Measurements from ENCODE around the gene RAB12. TPM values are rescaled to one million over a fixed set of nuclear protein-coding genes. Genes with fewer than 3 reads are reported as not detected.

The RAB12 gene
- total and polyA plus RNA-seq, 2 of the 13 experiments (the other 11 are each of a cell fraction or from before 2014, with no cell fraction given) = 9.5 to 25.3 TPM

DNA sequence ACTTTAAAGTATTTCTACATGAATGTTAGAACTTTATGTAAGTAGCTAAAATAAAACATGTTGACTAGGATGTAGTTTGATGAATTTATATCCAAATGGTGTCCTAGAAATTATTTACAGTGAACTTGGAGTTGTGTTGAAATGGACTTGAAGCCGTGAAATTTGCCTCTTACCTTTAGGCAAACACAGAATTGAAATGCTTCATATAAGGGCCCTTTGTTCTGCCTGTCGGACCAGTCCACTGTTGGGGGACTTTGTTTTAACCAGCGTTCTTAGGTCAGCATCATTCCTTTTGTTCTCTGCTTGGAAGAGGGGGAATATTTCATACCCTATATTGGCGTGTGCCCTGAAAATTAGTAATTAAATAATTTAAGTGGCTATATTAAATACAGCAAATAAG, 18.3 kb downstream of the RAB12 start (continued):
- TF ChIP-seq ZNF878 (CRISPR knock-in tag; IDR thresholded peaks at IDR 0.05) (no peak), EP300 (IDR thresholded peaks at IDR 0.05; ENCODE audit: low read depth in 2 of 2, low read length in 2 of 2) (peak in 1 of 2 experiments; percentile 59; a peak in 1 of 4 replicates), EP300 (CRISPR knock-in tag; IDR thresholded peaks at IDR 0.05; ENCODE audit: borderline replicate concordance) (no peak), ISL2 (CRISPR knock-in tag; IDR thresholded peaks at IDR 0.05) (0 out of 2 replicates have a peak, but pooled peaks have one; percentile 35), ASH2L (IDR thresholded peaks at IDR 0.05; ENCODE audit: insufficient read length, low read depth, low read length) (peak; percentile 11), ZBTB7B (CRISPR knock-in tag; IDR thresholded peaks at IDR 0.05) (0 out of 2 replicates have a peak, but pooled peaks have one; percentile 46), GATAD2A (CRISPR knock-in tag; IDR thresholded peaks at IDR 0.05) (0 out of 2 replicates have a peak, but pooled peaks have one; percentile 41), SOX13 (IDR thresholded peaks at IDR 0.05) (peak; percentile 50; the same call in 1 of the 2 replicates), SOX13 (CRISPR knock-in tag; conservative IDR thresholded peaks at IDR 0.05 in 1 of 2, IDR thresholded peaks at IDR 0.05 in 1 of 2) (peak in 1 of 2 experiments; percentile 91; a peak in 2 of 4 replicates), ATF7 (IDR thresholded peaks at IDR 0.05) (no peak), ATF7 (CRISPR knock-in tag; IDR thresholded peaks at IDR 0.05) (no peak), HNF4G (IDR thresholded peaks at IDR 0.05; ENCODE audit: borderline replicate concordance, low read depth, low read length) (peak; percentile 51; the same call in 1 of the 2 replicates), HNF4G (CRISPR knock-in tag; IDR thresholded peaks at IDR 0.05; ENCODE audit: borderline replicate concordance, low read depth) (no peak), ZNF780A (CRISPR knock-in tag; IDR thresholded peaks at IDR 0.05) (no peak), FOXA3 (CRISPR knock-in tag; IDR thresholded peaks at IDR 0.05) (peak; percentile 35; the same call in 1 of the 2 replicates), HMG20A (CRISPR knock-in tag; IDR thresholded peaks at IDR 0.05; ENCODE audit: borderline replicate concordance) (peak; percentile 48; the same call in 1 of the 2 replicates)
- TF ChIP-seq, protein P1, sequence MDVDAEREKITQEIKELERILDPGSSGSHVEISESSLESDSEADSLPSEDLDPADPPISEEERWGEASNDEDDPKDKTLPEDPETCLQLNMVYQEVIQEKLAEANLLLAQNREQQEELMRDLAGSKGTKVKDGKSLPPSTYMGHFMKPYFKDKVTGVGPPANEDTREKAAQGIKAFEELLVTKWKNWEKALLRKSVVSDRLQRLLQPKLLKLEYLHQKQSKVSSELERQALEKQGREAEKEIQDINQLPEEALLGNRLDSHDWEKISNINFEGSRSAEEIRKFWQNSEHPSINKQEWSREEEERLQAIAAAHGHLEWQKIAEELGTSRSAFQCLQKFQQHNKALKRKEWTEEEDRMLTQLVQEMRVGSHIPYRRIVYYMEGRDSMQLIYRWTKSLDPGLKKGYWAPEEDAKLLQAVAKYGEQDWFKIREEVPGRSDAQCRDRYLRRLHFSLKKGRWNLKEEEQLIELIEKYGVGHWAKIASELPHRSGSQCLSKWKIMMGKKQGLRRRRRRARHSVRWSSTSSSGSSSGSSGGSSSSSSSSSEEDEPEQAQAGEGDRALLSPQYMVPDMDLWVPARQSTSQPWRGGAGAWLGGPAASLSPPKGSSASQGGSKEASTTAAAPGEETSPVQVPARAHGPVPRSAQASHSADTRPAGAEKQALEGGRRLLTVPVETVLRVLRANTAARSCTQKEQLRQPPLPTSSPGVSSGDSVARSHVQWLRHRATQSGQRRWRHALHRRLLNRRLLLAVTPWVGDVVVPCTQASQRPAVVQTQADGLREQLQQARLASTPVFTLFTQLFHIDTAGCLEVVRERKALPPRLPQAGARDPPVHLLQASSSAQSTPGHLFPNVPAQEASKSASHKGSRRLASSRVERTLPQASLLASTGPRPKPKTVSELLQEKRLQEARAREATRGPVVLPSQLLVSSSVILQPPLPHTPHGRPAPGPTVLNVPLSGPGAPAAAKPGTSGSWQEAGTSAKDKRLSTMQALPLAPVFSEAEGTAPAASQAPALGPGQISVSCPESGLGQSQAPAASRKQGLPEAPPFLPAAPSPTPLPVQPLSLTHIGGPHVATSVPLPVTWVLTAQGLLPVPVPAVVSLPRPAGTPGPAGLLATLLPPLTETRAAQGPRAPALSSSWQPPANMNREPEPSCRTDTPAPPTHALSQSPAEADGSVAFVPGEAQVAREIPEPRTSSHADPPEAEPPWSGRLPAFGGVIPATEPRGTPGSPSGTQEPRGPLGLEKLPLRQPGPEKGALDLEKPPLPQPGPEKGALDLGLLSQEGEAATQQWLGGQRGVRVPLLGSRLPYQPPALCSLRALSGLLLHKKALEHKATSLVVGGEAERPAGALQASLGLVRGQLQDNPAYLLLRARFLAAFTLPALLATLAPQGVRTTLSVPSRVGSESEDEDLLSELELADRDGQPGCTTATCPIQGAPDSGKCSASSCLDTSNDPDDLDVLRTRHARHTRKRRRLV (CRISPR knock-in tag; IDR thresholded peaks at IDR 0.05) = no peak
- TF ChIP-seq, protein P2, sequence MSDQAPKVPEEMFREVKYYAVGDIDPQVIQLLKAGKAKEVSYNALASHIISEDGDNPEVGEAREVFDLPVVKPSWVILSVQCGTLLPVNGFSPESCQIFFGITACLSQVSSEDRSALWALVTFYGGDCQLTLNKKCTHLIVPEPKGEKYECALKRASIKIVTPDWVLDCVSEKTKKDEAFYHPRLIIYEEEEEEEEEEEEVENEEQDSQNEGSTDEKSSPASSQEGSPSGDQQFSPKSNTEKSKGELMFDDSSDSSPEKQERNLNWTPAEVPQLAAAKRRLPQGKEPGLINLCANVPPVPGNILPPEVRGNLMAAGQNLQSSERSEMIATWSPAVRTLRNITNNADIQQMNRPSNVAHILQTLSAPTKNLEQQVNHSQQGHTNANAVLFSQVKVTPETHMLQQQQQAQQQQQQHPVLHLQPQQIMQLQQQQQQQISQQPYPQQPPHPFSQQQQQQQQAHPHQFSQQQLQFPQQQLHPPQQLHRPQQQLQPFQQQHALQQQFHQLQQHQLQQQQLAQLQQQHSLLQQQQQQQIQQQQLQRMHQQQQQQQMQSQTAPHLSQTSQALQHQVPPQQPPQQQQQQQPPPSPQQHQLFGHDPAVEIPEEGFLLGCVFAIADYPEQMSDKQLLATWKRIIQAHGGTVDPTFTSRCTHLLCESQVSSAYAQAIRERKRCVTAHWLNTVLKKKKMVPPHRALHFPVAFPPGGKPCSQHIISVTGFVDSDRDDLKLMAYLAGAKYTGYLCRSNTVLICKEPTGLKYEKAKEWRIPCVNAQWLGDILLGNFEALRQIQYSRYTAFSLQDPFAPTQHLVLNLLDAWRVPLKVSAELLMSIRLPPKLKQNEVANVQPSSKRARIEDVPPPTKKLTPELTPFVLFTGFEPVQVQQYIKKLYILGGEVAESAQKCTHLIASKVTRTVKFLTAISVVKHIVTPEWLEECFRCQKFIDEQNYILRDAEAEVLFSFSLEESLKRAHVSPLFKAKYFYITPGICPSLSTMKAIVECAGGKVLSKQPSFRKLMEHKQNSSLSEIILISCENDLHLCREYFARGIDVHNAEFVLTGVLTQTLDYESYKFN (CRISPR knock-in tag; conservative IDR thresholded peaks at IDR 0.05) = peak; percentile 26; the same call in 1 of the 2 replicates
- TF ChIP-seq, protein P3, sequence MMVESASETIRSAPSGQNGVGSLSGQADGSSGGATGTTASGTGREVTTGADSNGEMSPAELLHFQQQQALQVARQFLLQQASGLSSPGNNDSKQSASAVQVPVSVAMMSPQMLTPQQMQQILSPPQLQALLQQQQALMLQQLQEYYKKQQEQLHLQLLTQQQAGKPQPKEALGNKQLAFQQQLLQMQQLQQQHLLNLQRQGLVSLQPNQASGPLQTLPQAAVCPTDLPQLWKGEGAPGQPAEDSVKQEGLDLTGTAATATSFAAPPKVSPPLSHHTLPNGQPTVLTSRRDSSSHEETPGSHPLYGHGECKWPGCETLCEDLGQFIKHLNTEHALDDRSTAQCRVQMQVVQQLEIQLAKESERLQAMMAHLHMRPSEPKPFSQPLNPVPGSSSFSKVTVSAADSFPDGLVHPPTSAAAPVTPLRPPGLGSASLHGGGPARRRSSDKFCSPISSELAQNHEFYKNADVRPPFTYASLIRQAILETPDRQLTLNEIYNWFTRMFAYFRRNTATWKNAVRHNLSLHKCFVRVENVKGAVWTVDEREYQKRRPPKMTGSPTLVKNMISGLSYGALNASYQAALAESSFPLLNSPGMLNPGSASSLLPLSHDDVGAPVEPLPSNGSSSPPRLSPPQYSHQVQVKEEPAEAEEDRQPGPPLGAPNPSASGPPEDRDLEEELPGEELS (CRISPR knock-in tag; IDR thresholded peaks at IDR 0.05) = peak; percentile 52

All from HepG2 (cell line).